Activated T-helper 1 cell treated with Interleukin-2 at 50 U/mL for 16 hours (primary cell): ENCODE results near the gene DNASE1L2.

ENCODE experiments used
- DNase-seq: peaks from one replicate; pipeline ENCODE4 v3.0.0-alpha.2; 2020; ENCODE audit warnings: low read depth

The DNASE1L2 gene

GRCh38 chr16:2223942-2224486 is 12.2 kb upstream of the DNASE1L2 start:
- no peak for DNase-seq

- no peak for DNase-seq
These were observed 9.9 kb upstream of the DNASE1L2 start for GRCh38 chr16:2226245-2226793.

DNA sequence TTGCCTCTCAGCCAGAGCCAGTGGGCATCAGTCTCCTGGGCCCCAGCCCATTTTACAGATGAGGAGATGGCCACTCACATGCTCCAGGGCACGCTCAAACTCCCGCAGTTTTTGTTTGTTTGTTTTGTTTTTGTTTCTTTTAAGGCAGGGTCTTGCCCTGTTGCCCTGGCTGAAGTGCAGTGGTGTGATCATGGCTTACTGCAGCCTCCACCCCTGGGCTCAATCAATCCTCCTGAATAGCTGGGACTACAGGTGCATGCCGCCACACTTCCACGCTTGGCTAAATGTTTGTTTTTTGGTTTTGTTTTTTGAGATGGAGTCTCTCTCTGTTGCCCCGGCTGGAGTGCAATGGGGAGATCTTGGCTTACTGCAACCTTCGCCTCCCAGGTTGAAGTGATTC is 9.3 kb upstream of the DNASE1L2 start:
- DNase-seq, result no peak

GRCh38 chr16:2228161-2228824 is 8.0 kb upstream of the DNASE1L2 start:
- no peak for DNase-seq

DNA sequence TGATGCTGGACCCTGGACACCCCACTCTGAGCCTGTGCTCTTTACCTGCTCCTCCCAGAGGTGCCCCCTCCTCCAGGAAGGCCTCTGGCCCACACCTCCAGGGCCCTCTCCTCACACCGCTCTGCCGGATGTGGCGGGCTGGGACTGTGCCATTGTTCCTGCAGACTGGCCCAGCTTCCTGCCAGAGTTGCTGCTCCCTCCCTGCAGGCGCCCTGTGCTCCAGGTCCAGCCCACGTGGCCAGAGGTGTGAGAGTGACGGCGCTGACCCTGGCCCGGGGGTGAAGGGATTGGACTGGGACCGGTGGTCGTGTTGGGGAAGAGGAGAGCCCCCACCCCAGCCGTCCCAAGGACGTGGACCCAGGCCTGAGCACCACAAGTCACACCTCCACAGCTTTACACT is 7.2 kb upstream of the DNASE1L2 start:
- DNase-seq, result no peak

- no peak for DNase-seq
These were observed 6.5 kb upstream of the DNASE1L2 start for GRCh38 chr16:2229632-2230250.

DNA sequence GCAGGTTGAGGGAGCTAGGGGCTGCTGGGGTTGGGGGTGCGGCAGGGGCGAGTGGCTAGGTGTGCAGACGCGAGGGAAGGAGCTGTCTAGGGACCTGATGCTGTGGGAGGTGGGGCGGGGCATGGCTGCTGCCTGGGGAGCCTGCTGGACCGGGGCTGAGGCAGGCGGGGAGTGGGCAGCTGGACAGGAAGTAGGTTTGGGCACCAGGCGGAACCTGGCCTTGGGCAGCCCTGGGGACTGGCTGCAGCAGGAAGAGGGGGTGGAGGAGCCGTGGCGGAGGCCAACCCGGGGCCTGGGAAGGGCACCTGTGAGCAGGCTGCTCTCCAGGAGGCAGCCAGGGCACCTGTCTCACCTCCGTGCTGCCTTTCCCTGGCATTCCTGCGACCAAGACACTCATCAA is 5.9 kb upstream of the DNASE1L2 start:
- no peak for DNase-seq

- no peak for DNase-seq
These were observed 5.0 kb upstream of the DNASE1L2 start for GRCh38 chr16:2231016-2231931.

DNA sequence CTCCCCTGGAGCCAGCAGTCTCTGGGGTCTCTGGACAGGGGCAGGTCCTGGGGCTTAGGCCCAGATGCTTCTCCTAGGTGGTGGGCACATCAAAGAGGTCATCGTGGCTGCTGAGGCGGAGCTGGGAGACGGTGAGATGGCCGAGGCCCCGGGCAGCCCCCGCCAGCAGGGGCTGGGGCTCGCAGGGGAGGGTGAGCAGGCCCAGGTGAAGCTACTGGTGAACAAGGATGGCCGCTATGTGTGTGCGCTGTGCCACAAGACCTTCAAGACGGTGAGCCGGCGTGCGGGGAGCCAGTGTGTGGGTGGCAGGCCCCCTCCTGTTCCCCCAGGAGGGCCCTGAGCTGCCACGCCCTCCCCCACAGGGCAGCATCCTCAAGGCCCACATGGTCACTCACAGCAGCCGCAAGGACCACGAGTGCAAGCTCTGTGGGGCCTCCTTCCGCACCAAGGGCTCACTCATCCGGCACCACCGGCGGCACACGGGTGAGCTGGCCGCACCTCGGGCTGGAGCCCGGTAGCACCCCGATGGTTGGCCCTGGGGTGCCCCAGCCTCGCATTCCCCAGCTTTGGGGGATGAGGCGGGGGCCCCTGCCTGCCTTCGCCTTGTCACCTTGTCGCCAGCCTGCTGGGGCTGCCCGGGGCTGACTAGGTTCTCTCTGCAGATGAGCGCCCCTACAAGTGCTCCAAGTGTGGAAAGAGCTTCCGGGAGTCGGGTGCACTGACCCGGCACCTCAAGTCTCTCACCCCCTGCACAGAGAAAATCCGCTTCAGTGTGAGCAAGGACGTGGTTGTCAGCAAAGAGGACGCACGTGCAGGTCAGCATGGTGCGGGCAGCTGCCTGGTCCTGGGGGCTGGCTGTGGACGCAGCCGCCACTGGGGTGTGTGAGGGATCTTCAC is 3.9 kb upstream of the DNASE1L2 start:
- DNase-seq, result no peak

GRCh38 chr16:2233046-2233775 is 3.0 kb upstream of the DNASE1L2 start:
- DNase-seq, result no peak

DNA sequence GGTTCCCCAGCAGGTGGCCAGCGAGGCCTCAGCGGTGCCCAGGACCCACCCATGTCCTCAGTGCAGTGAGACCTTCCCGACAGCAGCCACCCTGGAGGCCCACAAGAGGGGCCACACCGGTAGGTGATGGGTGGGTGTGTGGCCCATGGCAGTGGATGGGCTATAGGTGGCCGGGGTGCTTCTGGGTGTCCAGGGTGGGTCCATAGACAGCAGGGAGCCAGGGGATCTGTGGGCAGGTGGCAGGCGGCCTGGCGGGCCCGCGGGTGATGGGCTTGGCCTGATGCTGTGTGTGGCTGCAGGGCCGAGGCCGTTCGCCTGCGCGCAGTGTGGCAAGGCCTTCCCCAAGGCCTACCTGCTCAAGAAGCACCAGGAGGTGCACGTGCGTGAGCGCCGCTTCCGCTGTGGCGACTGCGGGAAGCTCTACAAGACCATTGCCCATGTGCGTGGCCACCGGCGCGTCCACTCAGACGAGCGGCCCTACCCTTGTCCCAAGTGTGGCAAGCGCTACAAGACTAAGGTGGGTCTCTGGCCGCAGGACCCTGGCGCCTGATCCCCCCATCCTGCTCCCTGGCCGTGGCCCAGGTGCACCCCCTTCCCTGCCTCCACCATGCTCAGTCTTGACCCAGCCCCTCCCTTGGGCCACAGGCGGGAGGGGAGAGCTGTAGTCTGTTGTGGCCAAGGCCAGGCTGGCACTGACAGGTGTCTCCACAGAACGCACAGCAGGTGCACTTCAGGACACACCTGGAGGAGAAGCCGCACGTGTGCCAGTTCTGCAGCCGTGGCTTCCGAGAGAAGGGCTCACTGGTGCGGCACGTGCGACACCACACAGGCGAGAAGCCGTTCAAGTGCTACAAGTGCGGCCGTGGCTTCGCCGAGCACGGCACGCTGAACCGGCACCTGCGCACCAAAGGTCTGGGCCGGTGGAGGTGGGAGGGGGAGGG is 2.1 kb upstream of the DNASE1L2 start:
- DNase-seq, result no peak

- DNase-seq, result no peak
These were observed 1.5 kb upstream of the DNASE1L2 start for GRCh38 chr16:2234813-2235170.

DNA sequence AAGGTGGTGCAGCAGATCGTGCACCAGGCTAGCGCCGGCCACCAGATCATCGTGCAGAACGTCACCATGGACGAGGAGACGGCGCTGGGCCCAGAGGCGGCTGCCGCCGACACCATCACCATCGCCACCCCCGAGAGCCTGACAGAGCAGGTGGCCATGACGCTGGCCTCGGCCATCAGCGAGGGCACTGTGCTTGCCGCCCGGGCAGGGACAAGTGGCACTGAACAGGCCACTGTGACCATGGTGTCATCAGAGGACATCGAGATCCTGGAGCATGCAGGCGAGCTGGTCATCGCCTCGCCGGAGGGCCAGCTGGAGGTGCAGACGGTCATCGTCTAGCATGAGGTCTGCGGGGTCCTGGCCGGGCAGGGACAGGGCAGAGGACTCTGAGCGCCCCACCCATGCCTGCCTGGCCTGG is 1.0 kb upstream of the DNASE1L2 start:
- no peak for DNase-seq

- DNase-seq, result no peak
These were observed 428 bp upstream of the DNASE1L2 start for GRCh38 chr16:2235695-2236336.

GRCh38 chr16:2237102-2237482 is 848 bp downstream of the DNASE1L2 start:
- DNase-seq, result no peak

DNA sequence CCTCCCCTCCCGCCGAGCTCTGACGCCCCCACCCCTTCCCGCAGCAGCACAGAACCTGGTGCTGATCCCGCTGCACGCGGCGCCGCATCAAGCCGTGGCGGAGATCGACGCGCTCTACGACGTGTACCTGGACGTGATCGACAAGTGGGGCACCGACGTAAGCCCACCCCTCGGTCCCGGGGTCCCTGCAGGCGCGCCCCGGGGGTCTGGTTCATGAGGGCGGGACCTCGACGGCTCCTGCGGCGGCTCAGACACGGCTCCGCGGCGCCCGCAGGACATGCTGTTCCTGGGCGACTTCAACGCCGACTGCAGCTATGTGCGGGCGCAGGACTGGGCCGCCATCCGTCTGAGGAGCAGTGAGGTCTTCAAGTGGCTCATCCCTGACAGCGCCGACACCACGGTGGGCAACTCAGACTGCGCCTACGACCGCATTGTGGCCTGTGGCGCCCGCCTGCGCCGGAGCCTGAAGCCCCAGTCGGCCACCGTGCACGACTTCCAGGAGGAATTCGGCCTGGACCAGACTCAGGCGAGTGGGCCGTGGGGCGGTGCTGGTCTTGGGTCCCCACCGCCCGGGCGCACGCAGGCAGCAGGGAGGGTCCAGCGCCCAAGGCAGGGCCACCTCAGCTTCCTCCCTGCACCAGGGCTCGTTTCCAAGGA is 1.4 kb downstream of the DNASE1L2 start:
- DNase-seq, result no peak

GRCh38 chr16:2238150-2238837 is 2.0 kb downstream of the DNASE1L2 start:
- no peak for DNase-seq
